G401 (cell line): ENCODE results near the gene GRAP2. TPM values are rescaled to one million over a fixed set of nuclear protein-coding genes. Genes with fewer than 3 reads are reported as not detected.

Source experiments
- DNase-seq: peaks from one replicate; pipeline ENCODE4 v3.0.0-alpha.2; 2015; ENCODE audit warnings: low spot score
- in situ Hi-C: cut with HindIII; loops from 2 replicates; pipeline ENCODE4 v1.10.0; 2016; ENCODE audit warnings: low sequenced_read_pairs, mixed read lengths
- total RNA-seq: library from RNA; depleted of rRNA; stranded (reverse); fragments of >200 nt; shearing (Covaris generic); gene quantifications from 2 replicates; pipeline ENCODE4 v1.2.3, GENCODE V29; 2014; rRNA removed

Gene GRAP2
- total RNA-seq, 1 experiment from 2014 or later, result 0.47 TPM

DNA sequence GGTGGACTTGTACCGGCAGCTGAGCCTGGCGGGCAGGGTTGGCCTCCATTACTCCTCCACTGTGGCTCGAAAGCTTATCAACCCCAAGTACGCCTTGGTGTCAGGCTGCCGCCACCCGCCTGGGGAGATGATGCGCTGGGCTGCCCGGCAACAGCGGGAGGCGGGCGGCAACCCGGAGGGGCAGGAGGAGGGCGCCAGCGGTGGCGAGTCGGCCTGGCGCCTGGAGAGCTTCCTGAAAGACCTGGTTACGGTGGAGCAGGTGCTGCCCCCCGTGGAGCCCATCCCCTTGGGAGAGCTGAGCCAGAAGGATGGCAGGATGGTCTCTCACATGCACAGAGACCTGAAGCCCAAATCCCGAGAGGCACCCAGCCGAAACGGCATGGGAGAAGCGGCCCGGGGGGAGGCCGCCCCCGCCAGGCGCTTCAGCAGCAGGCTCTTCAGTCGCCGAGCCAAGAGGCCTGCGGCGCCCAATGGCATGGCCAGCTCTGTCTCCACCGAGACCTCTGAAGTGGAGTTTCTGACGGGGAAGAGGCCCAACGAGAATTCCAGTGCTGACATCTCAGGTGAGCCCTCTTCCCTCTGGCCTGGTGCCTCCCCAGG is 120.6 kb downstream of the GRAP2 start:
- in situ Hi-C loops, result no loop called here
- DNase-seq, result no peak

DNA sequence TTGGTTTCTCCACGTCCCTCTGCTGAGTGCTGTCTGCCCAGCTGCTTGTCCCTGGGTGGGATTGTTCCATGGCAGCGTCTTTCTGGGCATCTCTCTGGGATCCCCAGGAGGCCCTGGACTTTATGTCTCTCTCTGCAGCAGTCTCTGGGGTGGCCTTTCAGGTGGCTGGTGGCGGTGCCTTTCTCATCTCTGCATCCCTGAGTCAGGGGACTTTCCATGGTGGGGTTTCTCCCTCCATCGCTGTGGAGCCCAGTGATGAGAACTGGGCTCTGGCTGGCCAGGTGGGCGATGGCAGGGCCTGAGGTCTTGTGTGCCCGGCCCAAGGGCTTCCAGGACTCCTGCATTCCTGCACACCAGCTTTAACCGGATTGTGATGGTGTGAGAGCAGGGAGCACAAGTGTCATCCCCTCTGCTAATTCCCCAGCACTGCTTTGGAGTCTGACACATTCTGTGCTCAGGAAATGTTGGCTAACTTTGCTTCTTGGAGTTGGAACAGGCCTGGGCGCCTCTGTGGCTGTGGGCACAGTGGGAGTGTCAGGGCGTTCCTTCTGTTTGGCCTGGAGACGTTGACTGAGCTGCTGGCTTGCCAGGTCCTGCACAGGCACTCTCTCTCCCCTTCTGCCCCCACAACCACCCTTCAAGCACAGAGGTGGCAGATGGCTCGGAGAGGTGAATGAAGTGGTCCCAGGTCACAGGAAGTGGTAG is 121.8 kb downstream of the GRAP2 start:
- in situ Hi-C loops, result no loop called here
- no peak for DNase-seq

Other genes starting within 250 kb of the GRAP2 start
- gene ENTHD1, start 7.3 kb upstream of the GRAP2 start, total RNA-seq, result not detected in 2 replicates
- gene TMA7B, start 59.3 kb downstream of the GRAP2 start, total RNA-seq, result not detected in 2 replicates
- gene FAM83F, start 93.9 kb downstream of the GRAP2 start, total RNA-seq, result 0.12 and 0.27 TPM in 2 replicates